ENCODE data around the gene TPH2.

TPH2 gene

GRCh38 chr12:71938728-71939385, at the start of gene TPH2:
TPH2 (plus strand) TSS chr12:71938845; CDS start chr12:71938987, 142 bp downstream.
- H3K4me2 ChIP-seq: peak within 1 kb of the TSS in 2 of 11 experiments; percentile 7 to 49; a peak in 3 of 22 replicates
- H4K20me1 ChIP-seq: no peaks in the 10 kb centered on the region; a peak in 1 of 22 replicates
- TF ChIP-seq Cebpa-rat (IDR thresholded peaks at IDR 0.05): no peak
- no peak within 1 kb of the TSS for H3K4me3 ChIP-seq
- no peaks in the 10 kb centered on the region for H3K36me3 ChIP-seq
- H3K4me1 ChIP-seq: no peaks in the 10 kb centered on the region
- H3K27ac ChIP-seq: no peak within 1 kb of the TSS
- no peaks in the 10 kb centered on the region for H3K27me3 ChIP-seq
- no peaks in the 10 kb centered on the region for H3K9me3 ChIP-seq (replicated peaks in 1 of 11)
- no peak within 1 kb of the TSS for H3K9ac ChIP-seq

DNA sequence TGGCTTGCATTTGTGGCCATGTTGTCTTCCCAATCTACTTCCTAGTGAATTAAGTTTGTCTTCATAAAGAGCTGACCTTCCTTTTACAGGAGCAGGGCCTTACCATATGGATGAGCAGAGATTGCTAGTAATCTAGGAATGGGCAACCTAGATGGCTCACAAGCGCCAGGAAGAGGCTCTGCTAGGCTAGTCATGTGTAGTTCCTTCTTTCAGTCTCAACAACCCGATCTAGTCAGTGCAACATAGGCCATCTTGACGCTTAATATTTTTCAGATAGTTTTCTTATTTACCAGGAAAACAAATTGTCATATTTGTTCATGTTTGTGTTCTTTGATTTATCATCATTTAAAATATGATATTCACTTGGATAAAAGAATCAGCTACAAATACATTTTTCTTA, 48.2 kb upstream of the TPH2 start:
- no peak overlapping the region for H3K27ac ChIP-seq
- H3K9me3 ChIP-seq (replicated peaks in 1 of 11): peaks cover 0 to 11% (median 0%) of the 10 kb centered on the region in 11 experiments; a peak in 1 of 22 replicates
- peaks cover 0 to 10% (median 7%) of the 10 kb centered on the region in 10 experiments; a peak in 13 of 20 replicates for H3K4me1 ChIP-seq
- no peaks in the 10 kb centered on the region for H3K27me3 ChIP-seq
- no peak overlapping the region for H3K9ac ChIP-seq
- peaks cover 32 to 82% (median 53%) of the 10 kb centered on the region in 11 experiments for H3K36me3 ChIP-seq
- no peak overlapping the region for H3K4me3 ChIP-seq
- TF ChIP-seq Cebpa-rat (IDR thresholded peaks at IDR 0.05): no peak
- peaks cover 0 to 27% (median 0%) of the 10 kb centered on the region in 11 experiments; a peak in 3 of 22 replicates for H4K20me1 ChIP-seq
- H3K4me2 ChIP-seq: peak overlapping the region in 8 of 11 experiments; percentile 17 to 52 (median 32); a peak in 14 of 22 replicates

GRCh38 chr12:71892059-71892458, 46.6 kb upstream of the TPH2 start:
- no peak for TF ChIP-seq Cebpa-rat (IDR thresholded peaks at IDR 0.05)
- H3K27me3 ChIP-seq: no peaks in the 10 kb centered on the region

DNA sequence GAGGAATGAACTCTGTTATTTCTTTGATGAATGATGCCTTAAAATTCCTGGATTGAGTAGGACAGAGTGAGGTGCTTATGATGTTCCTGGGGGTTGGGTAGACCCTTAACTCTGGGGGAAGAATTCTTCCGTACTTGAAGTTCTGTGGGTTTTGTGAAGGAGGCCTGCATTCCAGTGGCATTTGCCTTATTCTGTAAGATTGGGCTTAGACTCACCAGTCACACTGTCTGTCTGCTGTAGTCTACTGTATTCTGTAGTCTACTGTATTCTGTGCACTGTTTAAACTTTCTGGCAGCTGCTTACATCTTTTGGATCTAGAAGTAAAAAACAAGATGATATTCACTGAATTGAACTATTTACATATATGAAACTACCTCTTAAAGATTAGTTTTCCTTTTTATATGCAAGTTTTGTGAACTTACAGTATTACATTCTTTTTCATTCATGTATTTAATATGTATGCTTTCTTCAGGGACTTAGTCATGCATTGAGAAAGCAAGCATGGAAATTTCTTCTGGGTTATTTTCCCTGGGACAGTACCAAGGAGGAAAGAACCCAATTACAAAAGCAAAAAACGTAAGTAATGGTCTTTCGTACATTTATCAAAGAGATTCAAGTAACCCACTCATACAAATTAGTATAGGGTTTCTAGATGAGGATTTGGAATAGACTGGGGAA, 42.3 kb upstream of the TPH2 start:
- Histone ChIP-seq H3K27me3 (no peaks in the 10 kb centered on the region), H3K27ac (no peak overlapping the region), H3K9ac (no peak overlapping the region), H3K4me2 (no peak overlapping the region), H4K20me1 (peaks cover 0 to 19% (median 0%) of the 10 kb centered on the region in 11 experiments; a peak in 3 of 22 replicates), H3K4me3 (no peak overlapping the region), H3K4me1 (no peaks in the 10 kb centered on the region), H3K9me3 (replicated peaks in 1 of 11) (no peaks in the 10 kb centered on the region), H3K36me3 (peaks cover 39 to 80% (median 59%) of the 10 kb centered on the region in 11 experiments)
- TF ChIP-seq Cebpa-rat (IDR thresholded peaks at IDR 0.05): no peak

More at GRCh38 chr12:71892059-71892458, 46.6 kb upstream of the TPH2 start:
- no peak overlapping the region for H3K4me3 ChIP-seq
- H3K27ac ChIP-seq: no peak overlapping the region
- peaks cover 0 to 27% (median 0%) of the 10 kb centered on the region in 11 experiments; a peak in 3 of 22 replicates for H4K20me1 ChIP-seq
- no peak overlapping the region for H3K4me2 ChIP-seq
- peaks cover 28 to 82% (median 53%) of the 10 kb centered on the region in 11 experiments for H3K36me3 ChIP-seq
- H3K9ac ChIP-seq: no peak overlapping the region
- H3K4me1 ChIP-seq: peaks cover 0 to 10% (median 6%) of the 10 kb centered on the region in 10 experiments; a peak in 13 of 20 replicates
- peaks cover 0 to 11% (median 0%) of the 10 kb centered on the region in 11 experiments; a peak in 1 of 22 replicates for H3K9me3 ChIP-seq (replicated peaks in 1 of 11)

DNA sequence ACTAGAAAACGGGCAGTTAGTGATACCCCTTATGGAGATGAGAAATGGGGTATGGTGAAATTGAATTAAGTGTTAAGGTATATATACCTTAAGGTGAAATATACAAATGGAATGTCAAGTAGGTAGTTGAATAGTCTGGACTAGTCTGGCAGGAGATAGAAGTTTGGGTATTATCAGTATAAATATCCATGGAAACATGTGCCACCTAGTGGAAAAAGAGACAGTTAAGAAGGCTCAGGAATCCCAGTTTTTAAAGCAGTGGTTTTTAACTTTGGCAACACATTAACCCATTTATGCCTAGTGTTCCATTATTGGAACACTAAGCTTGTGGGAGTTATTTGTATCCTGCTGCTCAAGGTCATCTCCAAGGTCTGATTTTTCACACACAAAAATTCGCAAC, 38.6 kb upstream of the TPH2 start:
- H3K4me2 ChIP-seq: no peak overlapping the region
- peaks cover 0 to 2% (median 0%) of the 10 kb centered on the region in 11 experiments; a peak in 1 of 22 replicates for H3K9me3 ChIP-seq (replicated peaks in 1 of 11)
- no peaks in the 10 kb centered on the region; a peak in 1 of 22 replicates for H4K20me1 ChIP-seq
- no peak for TF ChIP-seq Cebpa-rat (IDR thresholded peaks at IDR 0.05)
- no peak overlapping the region for H3K9ac ChIP-seq
- H3K27ac ChIP-seq: no peak overlapping the region
- peaks cover 54 to 85% (median 76%) of the 10 kb centered on the region in 11 experiments for H3K36me3 ChIP-seq
- no peaks in the 10 kb centered on the region for H3K27me3 ChIP-seq
- no peak overlapping the region for H3K4me3 ChIP-seq
- H3K4me1 ChIP-seq: peaks cover 0 to 7% (median 0%) of the 10 kb centered on the region in 10 experiments; a peak in 3 of 20 replicates

GRCh38 chr12:71904629-71905028, 34.0 kb upstream of the TPH2 start:
- Histone ChIP-seq H3K27me3 (no peaks in the 10 kb centered on the region), H3K9me3 (replicated peaks in 1 of 11) (peaks cover 0 to 12% (median 5%) of the 10 kb centered on the region in 11 experiments; a peak in 8 of 22 replicates), H3K27ac (no peak overlapping the region), H3K4me1 (peaks cover 0 to 7% (median 0%) of the 10 kb centered on the region in 10 experiments; a peak in 3 of 20 replicates), H3K4me3 (no peak overlapping the region), H3K9ac (no peak overlapping the region), H3K4me2 (0 out of 22 replicates have a peak overlapping the region, but pooled peaks of 1 of the 11 experiments have one; percentile 1), H4K20me1 (no peaks in the 10 kb centered on the region; a peak in 1 of 22 replicates), H3K36me3 (peaks cover 70 to 88% (median 84%) of the 10 kb centered on the region in 11 experiments)
- no peak for TF ChIP-seq Cebpa-rat (IDR thresholded peaks at IDR 0.05)

DNA sequence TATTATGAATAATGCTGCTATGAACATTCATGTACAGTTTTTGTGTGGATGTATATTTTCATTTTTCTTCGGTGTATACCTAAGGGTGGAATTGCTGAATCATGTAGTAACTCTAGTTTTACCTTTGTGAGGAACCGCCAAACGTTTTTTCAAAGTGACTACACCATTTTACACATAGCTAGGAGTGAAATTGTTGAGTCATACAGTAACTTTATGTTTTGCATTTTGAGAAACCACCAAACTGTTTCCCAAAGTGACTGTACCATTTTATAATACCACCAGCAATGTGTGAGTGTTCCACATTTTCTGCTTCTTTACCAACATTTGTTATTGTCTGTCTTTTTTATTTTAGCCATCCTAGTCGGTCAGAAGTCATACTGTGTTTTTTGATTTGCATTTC, 3.1 kb upstream of the TPH2 start:
- TF ChIP-seq Cebpa-rat (IDR thresholded peaks at IDR 0.05): no peak
- H3K9me3 ChIP-seq (replicated peaks in 1 of 11): no peaks in the 10 kb centered on the region
- H3K4me2 ChIP-seq: no peak overlapping the region

DNA sequence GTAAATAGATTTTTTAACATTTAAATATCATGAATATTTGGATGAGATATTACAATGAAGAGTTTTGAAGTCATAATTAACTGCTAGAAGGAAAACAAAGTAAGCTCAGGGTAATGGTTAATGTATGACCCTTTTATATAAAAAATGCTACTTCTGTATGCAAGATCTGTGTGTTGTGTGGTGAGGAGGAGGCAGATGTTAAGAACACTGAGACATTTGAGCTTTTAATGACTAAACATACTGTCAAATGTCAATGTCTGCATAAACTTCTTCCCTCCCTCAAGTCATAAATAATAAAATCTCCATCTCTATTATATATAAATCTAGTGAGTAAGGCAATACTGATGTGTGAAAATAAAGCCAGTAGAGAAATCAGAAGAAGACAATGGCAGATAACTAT, 1.4 kb downstream of the TPH2 start:
- H3K4me1 ChIP-seq: no peaks in the 10 kb centered on the region
- H4K20me1 ChIP-seq: no peaks in the 10 kb centered on the region; a peak in 1 of 22 replicates
- no peak overlapping the region for H3K9ac ChIP-seq
- H3K4me3 ChIP-seq: no peak overlapping the region
- H3K27ac ChIP-seq: no peak overlapping the region
- TF ChIP-seq Cebpa-rat (IDR thresholded peaks at IDR 0.05): no peak
- no peaks in the 10 kb centered on the region for H3K9me3 ChIP-seq (replicated peaks in 1 of 11)
- H3K27me3 ChIP-seq: no peaks in the 10 kb centered on the region
- H3K36me3 ChIP-seq: no peaks in the 10 kb centered on the region
- no peak overlapping the region for H3K4me2 ChIP-seq

More for the DNA sequence above, 3.1 kb upstream of the TPH2 start:
- no peaks in the 10 kb centered on the region for H3K36me3 ChIP-seq
- no peaks in the 10 kb centered on the region for H3K27me3 ChIP-seq
- H3K9ac ChIP-seq: no peak overlapping the region
- no peak overlapping the region for H3K4me3 ChIP-seq
- H3K4me1 ChIP-seq: no peaks in the 10 kb centered on the region
- no peaks in the 10 kb centered on the region; a peak in 1 of 22 replicates for H4K20me1 ChIP-seq
- H3K27ac ChIP-seq: no peak overlapping the region

GRCh38 chr12:71941174-71941573, 2.5 kb downstream of the TPH2 start:
- Histone ChIP-seq H3K36me3 (no peaks in the 10 kb centered on the region), H3K9me3 (replicated peaks in 1 of 11) (no peaks in the 10 kb centered on the region)

More at GRCh38 chr12:71941174-71941573, 2.5 kb downstream of the TPH2 start:
- no peak overlapping the region for H3K9ac ChIP-seq
- no peak for TF ChIP-seq Cebpa-rat (IDR thresholded peaks at IDR 0.05)
- H3K4me3 ChIP-seq: no peak overlapping the region
- H4K20me1 ChIP-seq: no peaks in the 10 kb centered on the region; a peak in 1 of 22 replicates
- H3K27ac ChIP-seq: no peak overlapping the region
- H3K4me1 ChIP-seq: no peaks in the 10 kb centered on the region
- H3K4me2 ChIP-seq: no peak overlapping the region
- H3K27me3 ChIP-seq: no peaks in the 10 kb centered on the region

All from BLaER1 treated with 17β-estradiol and CSF1 and Interleukin-3, amounts not matched to agents 10 nM and 100 nM (cell line).